Ovary (tissue), 3 donors: ENCODE data around the gene SENP6.

Experiments
- CTCF ChIP-seq, 3 donors: fragments of 450-650 bp in 2 of 3; fragments of 200-600 bp in 1 of 3; IDR thresholded peaks; one replicate each; pipeline versions ENCODE4 v1.5.1 to v1.8.0; 2016 to 2022; ENCODE audit warnings: antibody characterized with exemption in 3 of 3, mild to moderate bottlenecking in 1 of 3
- POLR2A ChIP-seq: fragments of 450-650 bp; IDR thresholded peaks from one replicate; pipeline ENCODE4 v1.6.1; 2017; ENCODE audit warnings: antibody characterized with exemption, mild to moderate bottlenecking, moderate library complexity
- donor health status: DM: no; HTN: no; CAD: no.

GRCh38 chr6:75619230-75619899 is 17.7 kb downstream of the SENP6 start:
- TF ChIP-seq CTCF (IDR thresholded peaks at IDR 0.05) (no peak), POLR2A (no peak)
